ENCODE results near the gene SLCO4A1.

DNA sequence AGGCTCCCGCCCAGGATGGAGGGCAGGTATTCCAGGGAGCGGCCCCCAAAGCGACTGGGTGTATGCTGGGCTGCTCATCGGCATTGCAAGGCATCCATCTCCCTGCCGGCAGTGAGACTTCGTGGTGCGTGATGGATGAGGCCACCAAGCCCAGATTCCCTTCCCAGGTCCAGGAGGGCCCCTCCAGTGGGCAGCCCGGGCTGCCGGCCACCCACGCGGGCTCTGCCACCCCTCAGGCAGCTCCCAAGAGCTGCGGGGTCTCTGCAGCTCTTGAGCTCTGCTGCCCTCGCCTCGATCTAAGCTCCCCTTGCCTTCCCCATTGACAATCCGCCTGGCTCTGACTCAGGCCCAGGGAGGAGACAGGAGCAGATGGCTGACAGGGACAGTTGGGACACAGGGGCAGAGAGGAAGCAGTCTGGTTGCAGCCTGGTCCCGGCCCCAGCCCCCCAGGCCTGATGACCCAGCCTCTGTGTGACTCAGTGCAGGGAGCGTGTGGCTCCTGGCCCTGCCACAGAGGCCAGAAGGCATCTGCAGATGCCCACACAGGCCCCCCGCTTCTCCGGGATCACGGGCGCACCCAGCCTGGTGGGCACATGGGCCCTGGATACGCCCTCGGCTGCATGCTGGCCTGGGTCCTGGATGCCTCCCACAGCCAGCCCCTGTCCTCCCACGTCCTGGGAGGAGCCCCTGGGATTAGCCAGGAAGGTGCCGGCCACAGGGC, 33.0 kb downstream of the SLCO4A1 start:
- TF ChIP-seq CTCF (IDR thresholded peaks at IDR 0.05) (no peak), POLR2A (IDR thresholded peaks at IDR 0.05) (no peak)
